Measurements from ENCODE around the gene MTA1. TPM values are rescaled to one million over a fixed set of nuclear protein-coding genes. Genes with fewer than 3 reads are reported as not detected.

The MTA1 gene
- total and polyA plus RNA-seq, 4 donors = 3.7 to 28.1 (median 21.0) TPM

DNA sequence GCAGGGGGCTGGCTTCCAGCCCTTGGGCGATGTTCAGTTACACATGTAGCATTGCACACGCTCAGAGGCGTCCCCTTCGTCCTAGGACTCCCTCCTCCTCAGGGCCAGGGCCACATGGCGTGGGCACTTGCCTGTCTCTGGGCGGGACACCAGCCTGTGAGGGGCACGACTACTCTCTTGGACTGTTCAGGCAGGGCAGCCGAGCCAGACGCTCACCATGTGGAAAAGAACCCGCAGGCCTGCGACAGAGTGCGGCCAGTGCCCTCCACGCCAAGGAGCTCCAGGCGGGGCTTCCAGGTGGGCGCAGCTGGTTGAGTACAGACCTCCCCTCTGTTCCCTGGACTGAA, 20.9 kb downstream of the MTA1 start:
- no peak overlapping the region for H3K4me3 ChIP-seq (ENCODE audit: low read depth in 1 of 3, low read length in 3 of 3)
- H3K9me3 ChIP-seq (ENCODE audit: control insufficient read depth in 4 of 4, low read length in 3 of 4) = no peaks in the 10 kb centered on the region
- H3K36me3 ChIP-seq (ENCODE audit: control insufficient read depth in 4 of 4, insufficient read depth in 3 of 4, low read depth in 1 of 4, low read length in 3 of 4) = peaks cover 0 to 4% (median 2%) of the 10 kb centered on the region in 4 donors
- WGBS = 98% methylated on average over 15 of the region's 15 CpGs
- no peaks in the 10 kb centered on the region for H3K27me3 ChIP-seq (ENCODE audit: control insufficient read depth in 4 of 4, insufficient read depth in 4 of 4, low read length in 3 of 4)
- no peak for TF ChIP-seq SP1 (IDR thresholded peaks at IDR 0.05)
- no peak for TF ChIP-seq HNF4G (IDR thresholded peaks at IDR 0.05)
- no peak for TF ChIP-seq YY1 (IDR thresholded peaks at IDR 0.05)
- TF ChIP-seq EGR1 (IDR thresholded peaks at IDR 0.05; ENCODE audit: low read depth in 2 of 2) = no peak
- TF ChIP-seq NR2F2 (IDR thresholded peaks at IDR 0.05) = no peak
- TF ChIP-seq RAD21 (IDR thresholded peaks at IDR 0.05) = no peak
- TF ChIP-seq RXRA (IDR thresholded peaks at IDR 0.05) = no peak
- TF ChIP-seq, protein P1, sequence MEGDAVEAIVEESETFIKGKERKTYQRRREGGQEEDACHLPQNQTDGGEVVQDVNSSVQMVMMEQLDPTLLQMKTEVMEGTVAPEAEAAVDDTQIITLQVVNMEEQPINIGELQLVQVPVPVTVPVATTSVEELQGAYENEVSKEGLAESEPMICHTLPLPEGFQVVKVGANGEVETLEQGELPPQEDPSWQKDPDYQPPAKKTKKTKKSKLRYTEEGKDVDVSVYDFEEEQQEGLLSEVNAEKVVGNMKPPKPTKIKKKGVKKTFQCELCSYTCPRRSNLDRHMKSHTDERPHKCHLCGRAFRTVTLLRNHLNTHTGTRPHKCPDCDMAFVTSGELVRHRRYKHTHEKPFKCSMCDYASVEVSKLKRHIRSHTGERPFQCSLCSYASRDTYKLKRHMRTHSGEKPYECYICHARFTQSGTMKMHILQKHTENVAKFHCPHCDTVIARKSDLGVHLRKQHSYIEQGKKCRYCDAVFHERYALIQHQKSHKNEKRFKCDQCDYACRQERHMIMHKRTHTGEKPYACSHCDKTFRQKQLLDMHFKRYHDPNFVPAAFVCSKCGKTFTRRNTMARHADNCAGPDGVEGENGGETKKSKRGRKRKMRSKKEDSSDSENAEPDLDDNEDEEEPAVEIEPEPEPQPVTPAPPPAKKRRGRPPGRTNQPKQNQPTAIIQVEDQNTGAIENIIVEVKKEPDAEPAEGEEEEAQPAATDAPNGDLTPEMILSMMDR (IDR thresholded peaks at IDR 0.05; ENCODE audit: low read depth, low read length, missing input control) = no peak
- no peak for TF ChIP-seq FOXA1 (IDR thresholded peaks at IDR 0.05)
- TF ChIP-seq, protein P2, sequence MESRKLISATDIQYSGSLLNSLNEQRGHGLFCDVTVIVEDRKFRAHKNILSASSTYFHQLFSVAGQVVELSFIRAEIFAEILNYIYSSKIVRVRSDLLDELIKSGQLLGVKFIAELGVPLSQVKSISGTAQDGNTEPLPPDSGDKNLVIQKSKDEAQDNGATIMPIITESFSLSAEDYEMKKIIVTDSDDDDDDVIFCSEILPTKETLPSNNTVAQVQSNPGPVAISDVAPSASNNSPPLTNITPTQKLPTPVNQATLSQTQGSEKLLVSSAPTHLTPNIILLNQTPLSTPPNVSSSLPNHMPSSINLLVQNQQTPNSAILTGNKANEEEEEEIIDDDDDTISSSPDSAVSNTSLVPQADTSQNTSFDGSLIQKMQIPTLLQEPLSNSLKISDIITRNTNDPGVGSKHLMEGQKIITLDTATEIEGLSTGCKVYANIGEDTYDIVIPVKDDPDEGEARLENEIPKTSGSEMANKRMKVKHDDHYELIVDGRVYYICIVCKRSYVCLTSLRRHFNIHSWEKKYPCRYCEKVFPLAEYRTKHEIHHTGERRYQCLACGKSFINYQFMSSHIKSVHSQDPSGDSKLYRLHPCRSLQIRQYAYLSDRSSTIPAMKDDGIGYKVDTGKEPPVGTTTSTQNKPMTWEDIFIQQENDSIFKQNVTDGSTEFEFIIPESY (IDR thresholded peaks at IDR 0.05) = no peak
- TF ChIP-seq HNF4A (conservative IDR thresholded peaks at IDR 0.05) = no peak
- TF ChIP-seq TAF1 (conservative IDR thresholded peaks at IDR 0.05) = no peak
- TF ChIP-seq, protein P3, sequence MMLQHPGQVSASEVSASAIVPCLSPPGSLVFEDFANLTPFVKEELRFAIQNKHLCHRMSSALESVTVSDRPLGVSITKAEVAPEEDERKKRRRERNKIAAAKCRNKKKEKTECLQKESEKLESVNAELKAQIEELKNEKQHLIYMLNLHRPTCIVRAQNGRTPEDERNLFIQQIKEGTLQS (IDR thresholded peaks at IDR 0.05) = no peak
- TF ChIP-seq, protein P4, sequence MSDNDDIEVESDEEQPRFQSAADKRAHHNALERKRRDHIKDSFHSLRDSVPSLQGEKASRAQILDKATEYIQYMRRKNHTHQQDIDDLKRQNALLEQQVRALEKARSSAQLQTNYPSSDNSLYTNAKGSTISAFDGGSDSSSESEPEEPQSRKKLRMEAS (IDR thresholded peaks at IDR 0.05) = no peak
- no peak for TF ChIP-seq JUND (IDR thresholded peaks at IDR 0.05)
- no peak for TF ChIP-seq GABPA (IDR thresholded peaks at IDR 0.05 in 1 of 2, conservative IDR thresholded peaks at IDR 0.05 in 1 of 2)
- no peaks in the 10 kb centered on the region for H3K4me1 ChIP-seq (ENCODE audit: control insufficient read depth in 4 of 4, insufficient read depth in 4 of 4, low read length in 3 of 4)
- no peak overlapping the region for H3K27ac ChIP-seq (ENCODE audit: low read depth in 1 of 2, low read length in 2 of 2)
- no peak for DNase-seq (ENCODE audit: low spot score)
- no peak overlapping the region for H3K9ac ChIP-seq (ENCODE audit: low read depth in 1 of 2, low read length in 2 of 2)

DNA sequence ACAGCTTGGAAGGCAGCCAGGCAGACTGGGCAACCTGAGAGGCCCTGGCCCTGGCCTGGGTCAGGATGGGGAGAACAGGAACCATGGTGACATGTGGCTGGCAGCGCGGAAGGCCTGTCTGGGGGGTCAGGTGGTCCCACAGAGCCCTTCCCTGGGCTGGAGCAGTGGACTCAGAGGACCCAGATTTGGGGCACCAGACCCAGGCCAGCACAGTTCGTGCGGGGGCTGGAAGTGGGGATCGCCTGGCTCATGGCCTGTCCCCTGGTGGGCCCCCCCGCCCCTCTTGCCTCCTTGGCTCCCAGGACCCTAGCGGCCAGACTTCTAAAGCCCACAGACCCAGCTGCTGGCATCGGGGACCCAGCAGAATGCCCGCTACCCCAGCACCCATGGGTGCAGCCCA, 21.4 kb downstream of the MTA1 start:
- Histone ChIP-seq H3K9ac (ENCODE audit: low read depth in 1 of 2, low read length in 2 of 2) (no peak overlapping the region), H3K27me3 (ENCODE audit: control insufficient read depth in 4 of 4, insufficient read depth in 4 of 4, low read length in 3 of 4) (no peaks in the 10 kb centered on the region), H3K36me3 (ENCODE audit: control insufficient read depth in 4 of 4, insufficient read depth in 3 of 4, low read depth in 1 of 4, low read length in 3 of 4) (peaks cover 0 to 4% (median 2%) of the 10 kb centered on the region in 4 donors), H3K9me3 (ENCODE audit: control insufficient read depth in 4 of 4, low read length in 3 of 4) (no peaks in the 10 kb centered on the region), H3K4me1 (ENCODE audit: control insufficient read depth in 4 of 4, insufficient read depth in 4 of 4, low read length in 3 of 4) (no peaks in the 10 kb centered on the region), H3K27ac (ENCODE audit: low read depth in 1 of 2, low read length in 2 of 2) (no peak overlapping the region), H3K4me3 (ENCODE audit: low read depth in 1 of 3, low read length in 3 of 3) (no peak overlapping the region)
- DNase-seq (ENCODE audit: low spot score) = no peak
- TF ChIP-seq, protein P2 (IDR thresholded peaks at IDR 0.05) = no peak
- TF ChIP-seq TAF1 (conservative IDR thresholded peaks at IDR 0.05) (no peak), NR2F2 (IDR thresholded peaks at IDR 0.05) (no peak), JUND (IDR thresholded peaks at IDR 0.05) (no peak), EGR1 (IDR thresholded peaks at IDR 0.05; ENCODE audit: low read depth in 2 of 2) (no peak), YY1 (IDR thresholded peaks at IDR 0.05) (no peak), SP1 (IDR thresholded peaks at IDR 0.05) (no peak), RAD21 (IDR thresholded peaks at IDR 0.05) (no peak), GABPA (IDR thresholded peaks at IDR 0.05 in 1 of 2, conservative IDR thresholded peaks at IDR 0.05 in 1 of 2) (no peak)
- TF ChIP-seq, protein P5, sequence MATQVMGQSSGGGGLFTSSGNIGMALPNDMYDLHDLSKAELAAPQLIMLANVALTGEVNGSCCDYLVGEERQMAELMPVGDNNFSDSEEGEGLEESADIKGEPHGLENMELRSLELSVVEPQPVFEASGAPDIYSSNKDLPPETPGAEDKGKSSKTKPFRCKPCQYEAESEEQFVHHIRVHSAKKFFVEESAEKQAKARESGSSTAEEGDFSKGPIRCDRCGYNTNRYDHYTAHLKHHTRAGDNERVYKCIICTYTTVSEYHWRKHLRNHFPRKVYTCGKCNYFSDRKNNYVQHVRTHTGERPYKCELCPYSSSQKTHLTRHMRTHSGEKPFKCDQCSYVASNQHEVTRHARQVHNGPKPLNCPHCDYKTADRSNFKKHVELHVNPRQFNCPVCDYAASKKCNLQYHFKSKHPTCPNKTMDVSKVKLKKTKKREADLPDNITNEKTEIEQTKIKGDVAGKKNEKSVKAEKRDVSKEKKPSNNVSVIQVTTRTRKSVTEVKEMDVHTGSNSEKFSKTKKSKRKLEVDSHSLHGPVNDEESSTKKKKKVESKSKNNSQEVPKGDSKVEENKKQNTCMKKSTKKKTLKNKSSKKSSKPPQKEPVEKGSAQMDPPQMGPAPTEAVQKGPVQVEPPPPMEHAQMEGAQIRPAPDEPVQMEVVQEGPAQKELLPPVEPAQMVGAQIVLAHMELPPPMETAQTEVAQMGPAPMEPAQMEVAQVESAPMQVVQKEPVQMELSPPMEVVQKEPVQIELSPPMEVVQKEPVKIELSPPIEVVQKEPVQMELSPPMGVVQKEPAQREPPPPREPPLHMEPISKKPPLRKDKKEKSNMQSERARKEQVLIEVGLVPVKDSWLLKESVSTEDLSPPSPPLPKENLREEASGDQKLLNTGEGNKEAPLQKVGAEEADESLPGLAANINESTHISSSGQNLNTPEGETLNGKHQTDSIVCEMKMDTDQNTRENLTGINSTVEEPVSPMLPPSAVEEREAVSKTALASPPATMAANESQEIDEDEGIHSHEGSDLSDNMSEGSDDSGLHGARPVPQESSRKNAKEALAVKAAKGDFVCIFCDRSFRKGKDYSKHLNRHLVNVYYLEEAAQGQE (IDR thresholded peaks at IDR 0.05) = no peak
- 98% methylated on average over 9 of the region's 9 CpGs for WGBS
